RPMI7951 (cell line): ENCODE measurements around the gene RAB3GAP2. TPM values are rescaled to one million over a fixed set of nuclear protein-coding genes. Genes with fewer than 3 reads are reported as not detected.
"Not testable (repeated sequence)": the region's sequence is repeated elsewhere in the genome, so short reads cannot be mapped to it uniquely, and the experiment has no call there.

ENCODE experiments used
- DNase-seq: peaks from one replicate; pipeline ENCODE4 v3.0.0-alpha.2; 2012; ENCODE audit warnings: low read depth
- total RNA-seq: library from RNA; depleted of rRNA; stranded (reverse); fragments of >200 nt; shearing (Covaris generic); gene quantifications from 2 replicates; pipeline ENCODE4 v1.2.3, GENCODE V29; 2014

RAB3GAP2 gene
- total RNA-seq, 1 experiment from 2014 or later, result 18.3 TPM

DNA sequence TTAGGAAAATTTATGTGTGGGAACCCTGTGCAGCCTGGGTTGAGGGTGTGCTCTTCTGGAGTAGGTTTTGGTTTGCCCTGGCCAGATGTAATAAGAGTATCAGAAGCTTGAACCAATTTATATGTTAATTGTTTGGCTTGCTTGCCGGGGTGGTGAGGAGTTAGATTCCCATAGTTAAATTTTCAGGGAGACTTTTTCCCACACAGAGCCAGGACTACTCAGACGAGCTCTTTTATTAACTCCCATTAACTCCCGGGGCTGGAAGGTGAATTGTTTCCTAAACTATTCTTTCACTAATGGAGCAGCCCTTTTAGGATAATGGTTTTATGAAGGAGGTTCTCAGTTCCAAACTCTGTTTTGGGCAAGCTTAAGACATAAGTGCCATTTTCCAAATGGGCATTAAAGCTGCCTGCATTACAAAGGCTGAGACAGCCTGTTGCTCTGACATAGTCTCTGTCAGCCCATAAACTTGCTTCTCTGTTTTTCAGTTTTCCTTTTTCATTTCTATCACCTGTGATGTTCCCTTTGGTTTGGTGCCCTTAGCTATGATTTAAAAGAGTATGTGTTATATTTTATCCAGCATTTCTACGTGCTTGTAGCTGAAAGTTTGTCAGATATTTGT, 18.0 kb upstream of the RAB3GAP2 start:
- DNase-seq, result no peak

DNA sequence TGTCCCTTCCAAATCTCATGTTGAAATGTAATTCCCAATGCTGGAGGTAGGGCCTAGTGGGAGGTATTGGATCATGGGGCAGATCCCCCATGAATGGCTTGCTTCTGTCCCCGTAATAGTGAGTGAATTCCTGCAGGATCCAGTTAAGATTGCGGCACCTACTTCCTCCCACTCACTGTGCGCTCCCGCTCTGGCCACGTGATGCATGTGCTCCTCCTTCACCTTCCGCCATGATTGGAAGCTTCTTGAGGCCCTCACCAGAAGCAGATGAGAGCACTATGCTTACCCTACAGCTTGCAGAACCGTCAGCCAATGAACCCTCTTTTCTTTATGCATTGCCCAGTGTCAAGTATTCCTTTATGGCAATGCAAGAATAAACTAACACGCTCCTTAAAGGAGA, 14.9 kb upstream of the RAB3GAP2 start:
- DNase-seq, result no peak

DNA sequence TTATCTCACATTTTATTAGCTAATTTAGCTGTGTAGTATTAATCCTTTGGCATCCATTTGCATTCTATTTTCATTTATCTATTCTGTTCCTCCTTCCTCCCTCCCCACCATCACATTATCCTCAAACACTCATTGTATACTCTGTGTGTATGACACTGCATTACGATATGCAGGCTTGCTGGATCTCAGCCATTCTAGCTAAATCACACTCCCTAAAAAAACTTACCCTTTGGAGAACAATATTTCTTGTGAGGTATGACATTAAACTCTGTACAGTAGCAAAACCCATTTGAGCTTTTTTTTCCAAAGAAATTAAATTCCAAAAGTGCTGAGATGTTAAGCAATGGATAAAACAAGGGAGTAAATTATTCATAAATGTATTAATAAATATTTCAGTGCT, 11.4 kb upstream of the RAB3GAP2 start:
- no peak for DNase-seq

DNA sequence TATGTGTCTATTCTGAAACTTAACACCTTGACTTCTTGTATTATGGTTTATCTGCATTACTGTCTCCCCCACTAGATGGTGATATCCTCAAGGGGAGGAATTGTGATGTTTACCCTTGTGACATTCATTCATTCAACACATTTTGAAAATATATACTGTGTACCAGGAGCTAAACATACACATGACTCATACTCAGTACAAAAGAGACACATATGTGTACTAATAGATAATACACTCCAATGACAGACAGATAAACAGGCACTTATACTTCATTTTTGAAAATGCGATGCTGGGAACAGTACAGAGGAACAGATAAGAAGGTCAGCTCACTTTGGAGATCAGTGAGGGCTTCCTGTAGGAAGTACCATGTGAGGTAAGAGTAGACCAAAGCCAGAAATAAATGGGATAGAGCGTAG, 8.9 kb upstream of the RAB3GAP2 start:
- peak; percentile 31 for DNase-seq

DNA sequence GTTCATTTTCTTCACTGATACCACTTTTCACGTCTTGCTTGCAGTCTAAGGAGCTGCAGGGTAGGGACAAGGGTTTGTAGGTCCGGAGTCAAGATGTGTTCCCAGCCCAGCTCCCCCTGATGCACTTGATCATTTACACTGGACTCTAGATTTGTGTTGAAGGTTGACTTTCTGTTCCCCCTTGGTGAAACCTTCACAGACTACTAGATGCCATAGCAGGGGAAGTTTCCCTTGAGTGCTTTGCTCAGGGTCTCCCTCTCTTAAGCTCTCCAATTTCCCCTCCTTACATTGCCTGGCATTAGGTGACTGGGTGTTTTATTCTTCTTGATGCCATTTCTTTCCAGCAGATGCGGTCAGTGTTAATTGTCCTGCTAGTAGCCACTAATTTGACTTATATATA, 8.0 kb upstream of the RAB3GAP2 start:
- DNase-seq, result no peak

DNA sequence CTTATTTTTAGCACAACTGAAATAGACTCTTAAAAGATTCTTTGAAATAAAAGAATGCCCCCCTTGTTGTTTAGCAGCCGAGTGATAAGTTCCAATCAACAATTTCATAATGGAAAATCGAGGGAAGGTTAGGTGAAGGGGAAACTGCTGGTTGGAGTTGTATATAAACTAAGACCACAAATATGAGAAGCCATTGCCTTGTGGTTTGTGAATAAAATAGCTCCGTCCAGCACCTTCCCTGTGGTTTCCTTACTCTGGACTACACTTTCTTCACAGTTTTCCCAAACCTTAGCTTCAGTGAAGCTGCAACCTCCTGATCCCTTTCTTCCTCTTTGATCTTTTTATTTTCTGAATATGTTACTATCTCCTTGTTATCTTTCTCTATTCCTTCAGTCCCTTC, 6.7 kb upstream of the RAB3GAP2 start:
- DNase-seq, result peak; percentile 31

DNA sequence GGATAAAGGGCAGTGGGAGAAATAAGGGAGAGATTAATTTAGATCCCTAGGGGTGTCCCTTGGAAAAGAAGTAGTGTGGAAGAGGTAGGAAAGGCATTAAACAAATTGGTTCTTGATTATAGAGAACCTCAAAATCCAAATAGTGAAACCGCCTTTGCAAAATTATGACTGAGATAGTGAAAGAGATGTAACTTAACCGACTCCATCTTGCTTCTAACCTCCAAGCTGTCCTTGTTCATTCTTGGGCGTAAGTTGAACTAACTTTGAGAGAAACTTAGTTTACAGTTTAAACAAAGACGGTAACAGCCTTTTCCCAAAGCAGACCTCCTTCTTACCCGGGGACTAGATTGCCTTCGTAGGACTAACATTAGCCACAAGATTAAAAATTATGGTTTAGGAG, 3.2 kb upstream of the RAB3GAP2 start:
- DNase-seq, result no peak

DNA sequence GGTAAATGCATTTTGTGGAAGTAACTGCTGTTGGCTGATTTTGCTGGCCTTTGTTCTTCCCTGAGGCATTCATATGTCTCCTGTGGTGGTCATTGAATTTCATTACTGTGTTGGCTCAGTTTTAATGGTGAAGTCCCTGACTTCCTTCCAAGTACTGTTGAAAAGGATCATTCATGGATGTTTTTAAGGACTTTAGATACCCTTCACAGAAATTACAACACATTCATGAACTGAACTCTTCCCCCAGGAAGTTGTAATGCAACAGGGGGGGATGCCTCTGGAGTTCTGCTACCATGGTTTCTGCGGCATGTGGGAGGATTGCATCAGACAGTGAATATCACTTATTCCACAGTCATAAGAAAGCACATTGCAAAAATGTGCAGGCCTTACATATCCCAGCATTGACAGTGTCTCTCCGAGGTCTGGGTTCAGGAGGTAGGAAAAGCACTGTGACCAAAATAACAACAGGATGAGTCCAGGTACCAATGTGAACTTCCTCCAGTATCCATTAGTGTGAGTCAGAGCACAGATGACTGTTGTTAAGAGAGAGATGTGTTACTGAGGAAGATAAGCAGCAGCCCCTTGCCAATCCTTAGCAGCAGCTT, 2.1 kb upstream of the RAB3GAP2 start:
- DNase-seq, result peak; percentile 24

DNA sequence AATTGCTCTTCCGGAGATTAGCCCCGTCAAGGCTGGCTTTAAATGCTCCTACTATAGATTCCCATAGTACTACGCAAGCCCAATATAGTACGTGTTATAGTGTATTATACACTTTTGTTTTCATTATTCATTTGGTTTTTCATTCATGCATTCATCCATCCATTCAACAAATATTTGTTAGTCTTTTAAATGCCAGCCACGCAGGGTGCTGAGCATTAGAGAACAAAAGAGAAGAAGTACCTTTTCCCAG, 513 bp upstream of the RAB3GAP2 start:
- DNase-seq, result no peak

DNA sequence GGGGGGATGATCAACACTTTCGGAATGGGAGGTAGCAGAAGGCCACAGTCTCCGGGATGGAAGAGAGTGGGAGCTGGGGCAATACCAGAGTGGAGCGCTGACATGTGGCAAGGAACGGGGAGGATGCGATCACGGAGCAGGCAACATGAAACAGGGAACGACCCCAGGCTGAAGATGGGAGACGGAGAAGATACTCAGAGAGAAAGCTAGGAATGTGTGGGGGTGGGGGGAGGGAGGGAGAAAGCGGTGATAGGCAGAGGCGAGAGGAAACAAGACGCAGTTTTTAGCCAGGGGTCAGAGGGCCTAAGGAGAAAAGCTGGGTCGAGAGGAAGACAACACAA, 577 bp downstream of the RAB3GAP2 start:
- DNase-seq, result peak; percentile 17

DNA sequence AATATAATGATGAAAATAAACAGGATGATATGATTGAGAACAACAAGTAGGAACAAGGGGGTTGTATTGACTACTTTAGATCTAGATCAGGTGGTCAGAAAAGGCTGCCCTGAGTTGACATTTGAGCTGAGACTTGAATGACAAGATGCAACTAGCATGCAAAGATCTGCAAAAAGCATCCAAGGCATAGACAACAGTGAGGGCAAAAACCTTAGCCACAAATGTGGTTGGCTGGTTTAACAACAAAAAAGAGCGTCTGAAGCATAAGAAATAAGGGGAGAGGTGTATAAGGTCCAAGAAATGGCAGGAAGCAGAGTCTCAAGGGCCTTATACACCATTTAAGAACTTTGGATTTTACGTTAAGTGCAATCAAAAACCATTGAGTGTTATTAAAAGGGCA, 3.2 kb downstream of the RAB3GAP2 start:
- no peak for DNase-seq

DNA sequence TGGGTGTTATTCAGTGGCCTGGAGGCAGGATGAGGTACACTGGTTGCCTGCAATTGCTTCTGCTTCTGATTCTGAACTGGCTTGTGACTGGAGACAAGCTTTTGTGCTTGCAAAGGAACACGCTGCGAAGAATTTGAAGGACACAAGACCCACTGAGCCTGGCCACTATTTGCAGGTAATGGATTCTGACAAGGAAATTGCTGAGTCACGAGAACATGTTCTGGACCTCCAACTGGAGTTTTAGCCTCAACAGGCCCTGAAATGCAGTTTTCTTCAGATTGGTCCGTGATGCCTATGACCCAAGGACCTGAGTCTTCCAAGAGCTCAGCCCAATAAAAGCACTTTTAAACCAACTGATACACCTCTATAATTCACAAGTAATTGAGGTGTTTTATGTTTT, 4.6 kb downstream of the RAB3GAP2 start:
- no peak for DNase-seq

DNA sequence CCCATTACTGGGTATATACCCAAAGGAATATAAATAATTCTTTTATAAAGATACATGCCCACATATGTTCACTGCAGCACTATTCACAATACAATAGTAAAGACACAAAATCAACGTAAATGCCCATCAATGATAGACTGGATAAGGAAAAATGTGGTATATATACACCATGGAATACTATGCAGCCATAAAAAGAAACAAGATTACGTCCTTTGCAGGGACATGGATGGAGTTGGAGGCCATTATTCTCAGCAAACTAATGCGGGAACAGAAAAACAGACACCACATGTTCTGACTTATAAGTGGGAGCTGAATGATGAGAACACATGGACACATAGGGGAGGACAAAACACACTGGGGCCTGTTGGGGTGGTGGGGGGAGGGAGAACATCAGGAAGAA, 12.0 kb downstream of the RAB3GAP2 start:
- not testable (repeated sequence) for DNase-seq

DNA sequence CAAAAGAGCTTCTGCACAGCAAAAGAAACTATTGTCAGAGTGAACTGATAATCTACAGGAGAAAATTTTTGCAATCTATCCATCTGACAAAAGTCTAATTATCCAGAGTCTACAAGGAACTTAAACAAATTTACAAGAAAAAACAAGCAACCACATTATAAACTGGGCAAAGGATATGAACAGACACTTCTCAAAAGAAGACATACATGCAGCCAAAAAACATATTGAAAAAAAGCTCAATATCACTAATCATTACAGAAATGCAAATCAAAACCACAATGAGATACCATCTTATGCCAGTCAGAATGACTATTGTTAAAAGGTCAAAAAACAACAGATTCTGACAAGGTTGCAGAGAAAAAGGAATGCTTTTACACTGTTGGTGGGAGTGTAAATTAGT, 12.5 kb downstream of the RAB3GAP2 start:
- not testable (repeated sequence) for DNase-seq

DNA sequence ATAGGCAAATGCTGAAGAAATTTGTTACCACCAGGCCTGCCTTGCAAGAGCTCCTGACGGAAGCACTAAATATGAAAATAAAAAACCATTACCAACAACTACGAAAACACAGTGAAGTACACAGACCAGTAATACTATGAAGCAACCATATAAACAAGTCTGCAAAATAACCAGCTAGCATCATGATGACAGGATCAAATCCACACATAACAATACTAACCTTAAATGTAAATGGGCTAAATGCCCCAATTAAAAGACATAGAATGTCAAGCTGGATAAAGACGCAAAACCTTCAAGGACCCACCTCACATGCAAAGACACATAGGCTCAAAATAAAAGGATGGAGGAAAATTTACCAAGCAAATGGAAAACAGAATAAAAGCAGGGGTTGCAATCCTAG, 16.1 kb downstream of the RAB3GAP2 start:
- not testable (repeated sequence) for DNase-seq

DNA sequence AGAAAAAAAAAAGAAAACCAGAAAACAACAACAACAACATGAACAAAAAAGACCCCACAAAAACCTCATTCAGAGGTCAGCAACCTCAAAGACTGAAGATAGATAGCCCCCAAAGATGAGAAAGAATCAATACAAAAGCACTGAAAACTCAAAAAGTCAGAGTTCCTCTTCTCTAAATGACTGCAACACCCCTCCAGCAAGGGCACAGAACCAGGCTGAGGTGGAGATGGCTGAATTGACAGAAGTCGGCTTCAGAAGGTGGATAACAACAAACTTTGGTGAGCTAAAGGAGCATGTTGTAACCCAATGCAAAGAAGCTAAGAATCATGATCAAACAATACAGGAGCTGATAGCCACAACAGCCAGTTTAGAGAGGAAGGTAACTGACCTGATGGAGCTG, 17.0 kb downstream of the RAB3GAP2 start:
- DNase-seq, result no peak

DNA sequence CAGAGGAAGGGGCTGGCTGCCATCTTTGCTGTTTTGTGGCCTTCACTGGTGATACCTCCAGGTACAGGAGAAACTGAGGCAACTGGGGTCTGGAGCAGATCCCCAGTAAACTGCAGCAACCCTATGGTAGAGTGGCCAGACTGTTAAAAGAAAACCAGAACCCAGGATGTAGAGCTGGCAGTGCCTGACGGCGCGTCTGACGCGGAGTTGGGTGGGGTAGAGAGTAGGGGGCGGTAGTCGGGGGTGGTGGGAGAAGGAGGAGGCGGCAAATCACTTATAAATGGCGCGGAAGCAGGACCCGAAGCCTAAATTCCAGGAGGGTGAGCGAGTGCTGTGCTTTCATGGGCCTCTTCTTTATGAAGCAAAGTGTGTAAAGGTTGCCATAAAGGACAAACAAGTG, 19.0 kb downstream of the RAB3GAP2 start:
- not testable (repeated sequence) for DNase-seq

DNA sequence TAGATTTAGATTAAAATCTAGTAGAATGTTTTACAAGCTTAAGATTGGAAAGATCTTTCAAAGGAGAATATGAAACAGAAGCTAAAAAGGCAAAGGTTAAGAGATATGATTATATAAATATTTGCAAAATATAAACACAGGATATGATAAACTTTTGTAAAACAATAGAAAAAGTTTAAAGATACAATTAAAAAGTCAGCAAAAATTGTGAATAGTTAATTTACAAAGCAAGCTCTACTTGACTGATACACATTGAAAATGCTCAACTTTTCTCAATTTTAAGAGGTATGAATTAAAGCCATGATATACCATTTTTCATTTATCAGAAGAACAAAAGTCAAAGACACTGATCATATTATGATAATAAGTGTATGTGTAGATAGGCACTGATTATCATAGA, 21.0 kb downstream of the RAB3GAP2 start:
- DNase-seq, result no peak

DNA sequence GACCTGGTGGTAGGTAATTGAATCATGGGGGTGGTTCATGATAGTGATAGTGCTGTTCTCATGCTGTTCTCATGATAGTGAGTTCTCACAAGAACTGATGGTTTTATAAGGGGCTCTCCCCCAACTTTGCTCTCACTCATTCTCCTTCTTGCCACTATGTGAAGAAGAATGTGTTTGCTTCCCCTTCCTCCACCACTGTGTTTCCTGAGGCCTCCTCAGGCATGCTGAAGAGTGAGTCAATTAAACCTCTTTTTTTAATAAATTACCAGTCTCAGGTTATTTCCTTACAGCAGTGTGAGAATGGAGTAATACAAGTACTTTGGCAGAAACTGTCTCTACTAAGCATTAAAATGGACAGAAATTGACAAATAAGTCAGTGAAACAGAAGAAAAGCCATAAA, 21.6 kb downstream of the RAB3GAP2 start:
- DNase-seq, result no peak

DNA sequence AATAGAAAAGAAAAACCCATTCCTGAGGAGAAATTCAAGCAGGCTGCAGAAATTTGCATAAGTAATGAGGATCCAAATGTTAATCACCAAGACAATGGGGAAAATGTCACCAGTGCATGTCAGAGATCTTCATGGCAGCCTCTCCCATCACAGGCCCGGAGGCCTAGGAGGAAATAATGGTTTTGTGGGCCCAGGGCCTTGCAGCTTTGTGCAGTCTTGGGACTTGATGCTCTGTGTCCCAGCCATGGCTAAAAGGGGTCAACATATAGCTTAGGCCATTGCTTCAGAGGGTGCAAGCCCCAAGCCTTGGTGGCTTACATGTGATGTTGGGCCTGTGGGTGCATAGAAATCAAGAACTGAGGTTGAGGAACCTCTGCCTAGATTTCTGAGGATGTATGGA, 22.7 kb downstream of the RAB3GAP2 start:
- DNase-seq, result no peak

DNA sequence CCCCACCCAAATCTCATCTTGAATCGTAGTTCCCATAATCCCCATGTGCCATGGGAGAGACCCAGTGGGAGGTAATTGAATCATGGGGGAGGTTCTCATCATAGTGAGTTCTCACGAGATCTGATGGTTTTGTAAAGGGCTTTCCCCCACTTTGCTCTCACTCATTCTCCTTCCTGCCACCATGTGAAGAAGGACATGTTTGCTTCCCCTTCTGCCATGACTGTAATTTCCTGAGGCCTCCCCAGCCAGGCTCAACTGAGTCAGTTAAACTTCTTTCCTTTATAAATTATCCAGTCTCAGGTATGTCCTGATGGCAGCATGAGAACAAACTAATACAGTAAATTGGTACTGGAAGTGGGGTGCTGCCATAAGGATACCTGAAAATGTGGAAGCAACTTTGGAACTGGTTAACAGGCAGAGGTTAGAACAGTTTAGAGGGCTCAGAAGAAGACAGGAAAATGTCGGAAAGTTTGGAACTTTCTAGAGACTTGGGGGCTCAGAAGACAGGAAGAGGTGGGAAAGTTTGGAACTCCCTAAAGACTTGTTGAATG, 23.5 kb downstream of the RAB3GAP2 start:
- DNase-seq, result not testable (repeated sequence)

DNA sequence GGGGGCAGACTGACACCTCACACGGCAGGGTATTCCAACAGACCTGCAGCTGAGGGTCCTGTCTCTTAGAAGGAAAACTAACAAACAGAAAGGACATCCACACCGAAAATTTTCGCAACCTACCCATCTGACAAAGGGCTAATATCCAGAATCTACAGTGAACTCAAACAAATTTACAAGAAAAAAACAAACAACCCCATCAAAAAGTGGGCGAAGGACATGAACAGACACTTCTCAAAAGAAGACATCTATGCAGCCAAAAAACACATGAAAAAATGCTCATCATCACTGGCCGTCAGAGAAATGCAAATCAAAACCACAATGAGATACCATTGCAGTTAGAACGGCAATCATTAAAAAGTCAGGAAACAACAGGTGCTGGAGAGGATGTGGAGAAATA, 26.4 kb downstream of the RAB3GAP2 start:
- not testable (repeated sequence) for DNase-seq

DNA sequence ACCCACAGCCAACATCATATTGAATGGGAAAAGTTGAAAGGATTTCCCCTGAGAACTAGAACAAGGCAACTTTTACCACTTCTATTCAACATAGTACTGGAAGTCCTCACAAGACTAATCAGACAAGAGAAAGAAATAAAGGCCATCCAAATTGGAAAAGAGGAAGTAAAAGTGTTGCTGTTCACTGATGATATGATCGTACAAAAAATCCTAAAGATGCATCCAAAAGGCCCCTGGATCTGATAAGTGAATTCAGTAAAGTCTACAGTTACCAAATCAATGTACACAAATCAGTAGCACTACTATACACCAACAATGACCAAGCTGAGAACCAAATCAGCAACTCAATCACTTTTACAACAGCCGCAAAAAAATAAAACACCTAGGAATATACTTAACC, 28.3 kb downstream of the RAB3GAP2 start:
- DNase-seq, result no peak

DNA sequence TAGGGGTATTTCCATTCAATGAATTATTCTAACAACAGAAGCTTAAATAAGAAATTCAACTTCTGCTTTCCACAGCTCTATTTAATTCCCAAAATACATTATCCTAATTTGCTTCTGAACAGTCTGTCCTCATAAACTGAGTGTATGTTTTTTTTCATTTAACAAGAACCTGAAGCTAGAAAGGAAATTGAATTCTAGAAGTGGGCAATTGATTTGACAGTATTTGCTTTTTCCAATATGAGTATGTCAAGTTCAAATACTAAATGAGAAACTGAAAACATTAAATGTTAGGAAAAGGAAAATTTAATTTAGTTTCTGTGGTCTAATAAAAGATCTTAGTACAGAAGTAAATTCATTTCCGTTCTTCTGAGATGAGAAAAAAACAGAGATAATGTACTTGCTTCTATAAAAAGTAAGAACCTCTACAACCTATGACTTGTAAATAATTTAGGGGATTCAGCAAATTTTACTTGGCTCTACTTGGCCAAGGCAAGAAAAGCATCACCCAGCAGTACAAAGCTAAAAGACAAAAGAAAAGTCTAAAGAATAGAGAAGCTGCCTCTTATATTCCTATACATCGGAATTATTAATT, 31.1 kb downstream of the RAB3GAP2 start:
- DNase-seq, result no peak
